HG02943 (cell line): ENCODE measurements around the gene CCDC71L.
A peak's percentile ranks its signal among the peaks of the same experiment; 100 is the strongest.
"Not testable (repeated sequence)": the region's sequence is repeated elsewhere in the genome, so short reads cannot be mapped to it uniquely, and the experiment has no call there.

Experiments used
- ATAC-seq: cut with Tn5 transposase; IDR thresholded peaks from one replicate; pipeline ENCODE4 v1.9.1; 2021; ENCODE audit warnings: mild to moderate bottlenecking, low read depth, moderate library complexity; ENCODE audit not compliant: unreplicated experiment

The CCDC71L gene

DNA sequence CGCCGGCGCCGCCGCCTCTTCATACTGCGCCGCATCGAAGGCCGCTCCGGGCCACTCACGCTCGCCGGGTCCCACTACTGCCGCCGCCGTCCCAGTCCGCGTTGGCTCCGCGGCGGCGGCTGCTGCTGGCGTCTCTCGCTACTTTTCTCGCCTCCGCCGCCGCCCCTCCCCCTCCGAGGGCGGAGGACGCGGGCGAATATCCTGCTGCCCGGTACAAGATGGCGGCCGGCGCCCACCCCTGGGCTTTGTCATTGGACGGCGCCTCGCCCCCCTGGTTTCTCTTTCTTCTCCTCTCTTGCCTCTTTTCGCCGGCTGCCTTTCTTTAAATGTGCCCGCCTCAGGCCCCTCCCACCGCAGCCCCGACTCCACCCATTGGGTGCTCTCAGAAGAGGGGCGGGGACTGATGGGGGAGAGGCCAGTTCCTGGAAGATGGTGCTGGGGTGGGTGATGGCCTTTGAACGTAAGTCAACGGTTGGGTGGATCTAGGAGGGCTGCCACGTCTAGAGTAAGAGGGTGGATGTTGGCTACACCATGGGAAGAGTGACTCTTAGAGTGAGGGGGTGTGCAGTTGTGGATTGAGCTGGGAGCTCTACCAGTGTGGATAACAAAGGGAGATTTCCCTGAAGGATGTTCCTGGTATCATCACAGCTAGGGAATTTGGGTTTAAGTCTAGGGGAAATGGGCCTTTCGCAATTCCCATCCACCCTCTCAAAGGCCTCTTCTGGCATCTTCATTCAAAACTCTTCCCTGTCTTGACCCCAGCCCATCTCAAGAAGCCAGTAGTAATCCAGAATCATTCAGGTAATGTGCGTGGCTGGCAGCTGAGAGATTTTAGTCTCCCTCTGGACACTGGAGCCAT, at the start of gene CCDC71L:
Gene CCDC71L (minus strand): TSS at position 297 of the 859 bp plus-strand sequence. CDS start 262 bp downstream, at position 35.
- ATAC-seq = peak; percentile 76

DNA sequence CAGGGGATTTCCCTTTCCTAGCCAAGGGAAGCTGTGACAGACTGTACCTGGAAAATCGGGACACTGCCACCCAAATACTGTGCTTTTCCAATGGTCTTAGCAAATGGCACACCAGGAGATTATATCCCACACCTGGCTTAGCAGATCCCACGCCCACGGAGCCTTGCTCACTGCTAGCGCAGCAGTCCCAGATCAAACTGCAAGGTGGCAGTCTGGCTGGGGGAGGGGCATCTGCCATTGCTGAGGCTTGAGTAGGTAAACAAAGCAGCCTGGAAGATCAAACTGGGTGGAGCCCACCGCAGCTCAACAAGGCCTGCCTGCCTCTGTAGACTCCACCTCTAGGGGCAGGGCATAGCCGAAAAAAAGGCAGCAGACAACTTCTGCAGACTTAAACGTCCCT, 48.6 kb upstream of the CCDC71L start:
- ATAC-seq = not testable (repeated sequence)

DNA sequence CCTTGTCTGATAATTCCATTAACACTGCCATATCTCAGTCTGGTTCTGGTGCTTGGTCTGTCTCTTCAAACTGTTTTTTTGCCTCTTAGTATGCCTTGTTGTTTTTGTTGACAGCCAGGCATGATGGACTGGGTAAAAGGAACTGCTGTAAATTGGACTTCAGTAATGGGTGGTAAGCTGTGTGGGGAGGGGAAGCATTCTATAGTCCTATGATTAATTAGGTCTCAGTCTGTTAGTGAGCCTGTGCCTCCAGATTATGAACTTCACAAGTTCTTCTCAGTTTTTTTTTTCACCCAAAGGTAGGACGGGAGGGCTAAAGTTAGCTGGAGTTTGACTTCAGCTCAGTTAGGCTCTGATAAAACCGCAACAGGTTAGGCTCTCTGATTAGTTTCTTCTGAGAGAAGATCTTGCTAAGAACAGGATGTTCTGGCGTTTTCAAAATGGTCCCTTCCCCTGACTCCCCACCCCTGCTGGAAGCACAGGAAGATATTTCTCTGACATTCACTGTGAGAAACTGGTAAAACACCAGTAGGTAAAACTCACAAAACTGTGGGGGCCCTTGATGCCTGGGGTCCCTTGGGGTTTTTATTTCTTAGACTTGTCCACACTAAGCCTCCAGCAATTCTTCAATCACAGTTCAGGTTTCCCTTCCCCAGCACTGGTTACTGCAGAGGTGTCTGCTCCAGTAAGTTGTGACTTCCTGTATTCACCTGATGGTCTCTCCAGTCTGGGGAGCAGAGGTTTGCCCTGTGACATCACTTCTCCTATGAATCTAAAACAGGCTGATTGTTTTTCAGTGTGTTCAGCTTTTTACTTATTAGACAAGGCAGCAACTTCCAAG, 43.3 kb upstream of the CCDC71L start:
- no peak for ATAC-seq

DNA sequence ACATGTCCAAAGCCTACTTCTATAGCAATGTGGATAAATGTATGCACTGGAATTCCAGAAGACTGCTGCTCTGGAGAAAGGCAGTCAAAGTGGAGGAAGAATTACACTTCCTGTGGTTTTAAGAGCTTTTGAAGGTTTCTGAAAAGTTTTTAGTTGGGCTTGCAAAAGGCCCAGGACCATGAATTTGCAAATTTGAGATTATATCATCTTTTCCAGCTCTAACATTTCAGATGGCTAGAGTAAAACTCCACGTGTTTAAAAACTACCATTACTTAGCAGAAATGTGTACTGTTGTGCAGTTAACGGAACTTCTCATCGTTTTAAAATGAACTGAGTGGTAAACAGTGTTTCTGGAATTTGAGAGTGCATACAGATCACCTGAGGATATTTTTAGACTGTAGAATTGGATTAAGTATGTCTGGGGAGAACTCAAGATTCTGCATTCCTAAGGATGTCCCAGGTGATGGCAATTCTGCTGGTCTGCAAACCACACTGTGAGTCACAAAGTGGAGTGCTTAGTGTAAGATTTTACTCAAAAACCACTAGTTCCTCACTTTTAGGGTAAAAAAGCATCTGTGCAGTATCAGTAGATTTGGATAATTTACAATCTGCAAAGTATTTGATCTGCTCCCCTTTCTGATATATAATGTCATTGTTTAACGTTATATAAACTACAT, 32.9 kb upstream of the CCDC71L start:
- ATAC-seq = no peak

DNA sequence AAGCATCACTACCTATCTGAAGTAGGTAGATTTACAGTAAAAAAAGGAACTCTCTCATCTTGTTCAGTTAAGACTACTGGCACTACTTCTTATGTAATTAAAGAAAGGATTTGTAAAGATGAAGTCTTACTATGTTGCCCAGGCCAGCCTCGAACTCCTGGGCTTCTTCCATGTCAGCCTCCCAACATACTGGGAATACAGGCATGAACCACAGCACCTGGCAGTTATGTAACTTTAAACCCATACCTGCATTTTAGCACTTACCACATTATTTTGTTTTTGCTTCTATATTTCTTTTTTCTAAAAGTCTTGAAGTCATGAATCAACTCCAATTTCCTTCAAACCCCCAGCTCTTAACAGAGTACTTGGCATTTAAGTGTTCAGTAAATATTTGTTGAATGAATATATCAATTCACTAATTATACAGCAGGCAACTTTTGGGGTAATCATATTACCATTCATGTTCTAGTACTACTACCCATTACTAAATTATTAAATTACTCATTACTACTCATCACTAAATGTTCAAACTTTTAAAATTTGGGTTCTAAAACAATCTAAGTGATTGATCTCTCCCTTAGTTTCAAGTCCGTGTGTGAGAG, 31.6 kb upstream of the CCDC71L start:
- no peak for ATAC-seq

DNA sequence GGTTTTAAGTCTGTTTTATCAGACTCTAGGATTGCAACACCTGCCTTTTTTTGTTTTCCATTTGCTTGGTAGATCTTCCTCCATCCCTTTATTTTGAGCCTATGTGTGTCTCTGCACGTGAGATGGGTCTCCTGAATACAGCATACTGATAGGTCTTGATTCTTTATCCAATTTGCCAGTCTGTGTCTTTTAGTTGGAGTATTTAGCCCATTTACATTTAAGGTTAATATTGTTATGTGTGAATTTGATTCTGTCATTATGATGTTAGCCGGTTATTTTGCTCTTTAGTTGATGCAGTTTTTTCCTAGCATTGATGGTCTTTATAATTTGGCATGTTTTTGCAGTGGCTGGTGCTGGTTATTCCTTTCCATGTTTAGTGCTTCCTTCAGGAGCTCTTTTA, 27.2 kb upstream of the CCDC71L start:
- not testable (repeated sequence) for ATAC-seq

DNA sequence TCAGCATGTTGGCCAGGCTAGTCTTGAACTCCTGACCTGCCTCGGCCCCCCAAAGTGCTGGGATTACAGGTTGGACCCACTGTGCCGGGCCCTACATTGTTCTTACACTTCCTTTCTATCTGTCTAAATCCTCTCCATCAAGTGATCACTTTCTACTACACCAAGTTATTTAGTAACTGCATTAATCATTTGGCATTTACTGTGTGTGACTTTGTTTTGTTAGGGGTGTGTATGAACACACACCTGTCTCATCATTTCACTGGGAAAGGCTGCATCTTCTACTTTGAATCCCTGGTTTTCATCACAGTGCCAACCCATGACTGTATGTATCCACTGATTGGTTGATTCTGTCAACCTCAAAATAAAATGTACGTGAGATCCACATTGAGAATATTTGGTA, 23.0 kb upstream of the CCDC71L start:
- no peak for ATAC-seq

DNA sequence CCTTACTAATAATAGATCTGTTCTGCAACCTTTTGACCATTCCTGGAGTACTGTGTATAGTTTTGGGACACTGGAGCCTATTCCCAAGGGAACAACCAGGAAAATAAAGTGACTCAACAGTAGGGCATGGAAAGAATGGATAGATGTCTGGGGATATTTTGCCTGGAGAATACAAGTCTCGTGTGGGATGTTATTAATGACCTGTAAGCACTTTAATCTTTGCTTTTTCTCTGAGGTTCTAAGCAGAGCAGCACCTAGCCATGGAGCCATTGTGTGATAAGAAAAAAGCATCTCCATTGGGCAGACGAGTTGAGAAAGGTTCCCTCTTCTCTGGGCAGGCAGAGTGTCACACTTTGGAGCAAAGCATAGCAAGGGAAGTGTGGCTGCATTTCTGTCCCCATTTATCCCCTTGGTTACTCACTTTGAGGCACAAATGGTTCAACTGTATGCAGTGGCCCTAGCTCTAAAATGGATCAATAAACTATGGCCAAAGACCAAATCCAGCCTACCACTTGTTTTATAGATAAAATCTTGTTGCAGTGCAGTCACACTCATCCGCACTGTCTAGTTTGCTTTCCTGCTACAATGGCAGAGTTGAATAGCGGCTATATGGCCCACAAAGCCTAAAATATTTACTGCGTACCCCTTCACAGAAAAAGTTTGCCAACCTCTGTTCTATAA, 21.0 kb upstream of the CCDC71L start:
- ATAC-seq = no peak

DNA sequence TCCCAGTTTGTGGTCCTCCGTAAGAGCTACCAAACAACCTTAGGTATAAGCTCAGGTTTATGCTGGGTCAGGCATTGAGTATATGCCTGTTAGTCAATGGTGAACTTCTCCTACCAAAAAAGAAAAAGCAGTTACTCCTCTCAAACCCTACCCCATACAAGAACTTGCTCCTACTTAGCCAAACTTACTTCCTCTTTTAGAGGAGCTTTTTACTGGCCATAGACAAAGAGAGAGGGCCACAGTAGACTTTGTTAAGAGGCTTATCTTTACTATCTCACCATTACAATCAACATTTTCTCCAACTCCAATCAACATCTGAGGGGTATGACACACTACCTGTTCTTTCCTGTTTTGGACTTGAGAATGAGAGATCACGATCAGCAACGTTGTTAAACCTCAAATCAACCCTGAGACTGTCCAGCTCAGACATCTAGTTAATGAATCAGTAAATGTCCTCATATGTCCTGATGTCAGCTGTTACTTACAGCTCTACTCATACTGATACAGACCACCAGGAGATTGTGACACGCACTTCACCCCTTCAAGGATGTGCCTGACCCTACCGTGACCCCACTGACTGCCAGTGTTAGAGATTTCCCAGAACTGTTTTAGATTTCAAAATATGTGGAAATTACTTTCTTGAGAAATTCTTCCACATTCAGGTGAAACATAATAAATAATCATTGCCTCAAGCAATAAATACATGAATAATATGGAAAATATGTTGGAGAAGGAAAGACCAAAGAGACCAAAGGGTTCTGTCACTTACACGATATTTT, 18.4 kb upstream of the CCDC71L start:
- no peak for ATAC-seq

DNA sequence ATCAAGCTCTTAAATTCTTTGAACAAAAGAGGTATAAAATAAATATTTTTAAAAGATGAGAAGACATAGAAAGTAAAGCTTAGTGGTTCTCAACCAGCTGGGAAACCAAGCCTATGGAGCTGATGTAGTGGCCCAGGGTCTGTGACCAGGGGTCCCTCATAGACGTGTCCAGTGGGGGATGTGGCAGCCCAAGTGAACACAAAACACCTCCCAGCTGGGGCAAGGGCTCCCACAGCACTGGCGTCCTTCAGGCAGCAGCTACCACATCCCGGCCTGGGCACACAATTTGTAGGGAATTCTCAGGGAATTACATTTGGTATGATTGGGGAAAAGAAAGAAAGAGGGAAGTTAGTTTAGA, 17.8 kb upstream of the CCDC71L start:
- no peak for ATAC-seq

DNA sequence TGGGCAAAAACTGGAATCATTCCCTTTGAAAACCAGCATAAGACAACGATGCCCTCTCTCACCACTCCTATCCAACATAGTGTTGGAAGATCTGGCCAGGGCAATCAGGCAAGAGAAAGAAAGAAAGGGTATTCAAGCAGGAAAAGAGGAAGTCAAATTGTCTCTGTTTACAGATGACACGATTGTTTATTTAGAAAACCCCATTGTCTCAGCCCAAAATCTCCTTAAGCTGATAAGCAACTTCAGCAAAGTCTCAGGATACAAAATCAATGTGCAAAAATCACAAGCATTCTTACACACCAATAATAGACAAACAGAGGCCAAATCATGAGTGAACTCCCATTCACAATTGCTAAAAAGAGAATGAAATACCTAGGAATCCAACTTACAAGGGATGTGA, 15.5 kb upstream of the CCDC71L start:
- not testable (repeated sequence) for ATAC-seq

DNA sequence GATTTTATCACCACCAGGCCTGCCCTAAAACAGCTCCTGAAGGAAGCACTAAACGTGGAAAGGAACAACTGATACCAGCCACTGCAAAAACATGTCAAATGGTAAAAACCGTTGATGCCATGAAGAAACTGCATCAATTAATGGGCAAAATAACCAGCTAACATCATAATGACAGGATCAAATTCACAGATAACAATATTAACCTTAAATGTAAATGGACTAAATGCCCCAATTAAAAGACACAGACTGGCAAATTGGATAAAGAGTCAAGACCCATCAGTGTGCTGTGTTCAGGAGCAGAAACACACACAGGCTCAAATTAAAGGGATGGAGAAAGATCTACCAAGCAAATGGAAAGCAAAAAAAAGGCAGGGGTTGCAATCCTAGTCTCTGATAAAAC, 12.7 kb upstream of the CCDC71L start:
- ATAC-seq = not testable (repeated sequence)

DNA sequence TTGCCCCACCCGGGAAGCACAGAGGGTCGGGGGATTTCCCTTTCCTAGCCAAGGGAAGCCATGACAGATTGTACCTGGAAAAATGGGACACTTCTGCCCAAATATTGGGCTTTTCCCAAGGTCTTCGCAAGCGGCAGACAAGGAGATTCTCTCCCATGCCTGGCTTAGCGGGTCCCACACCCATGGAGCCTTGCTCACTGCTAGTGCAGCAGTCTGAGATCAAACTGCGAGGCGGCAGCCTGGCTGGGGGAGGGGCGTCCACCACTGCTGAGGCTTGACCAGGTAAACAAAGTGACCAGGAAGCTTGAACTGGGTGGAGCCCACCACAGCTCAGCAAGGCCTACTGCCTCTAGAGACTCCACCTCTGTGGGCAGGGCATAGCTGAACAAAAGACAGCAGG, 11.0 kb upstream of the CCDC71L start:
- ATAC-seq = not testable (repeated sequence)

DNA sequence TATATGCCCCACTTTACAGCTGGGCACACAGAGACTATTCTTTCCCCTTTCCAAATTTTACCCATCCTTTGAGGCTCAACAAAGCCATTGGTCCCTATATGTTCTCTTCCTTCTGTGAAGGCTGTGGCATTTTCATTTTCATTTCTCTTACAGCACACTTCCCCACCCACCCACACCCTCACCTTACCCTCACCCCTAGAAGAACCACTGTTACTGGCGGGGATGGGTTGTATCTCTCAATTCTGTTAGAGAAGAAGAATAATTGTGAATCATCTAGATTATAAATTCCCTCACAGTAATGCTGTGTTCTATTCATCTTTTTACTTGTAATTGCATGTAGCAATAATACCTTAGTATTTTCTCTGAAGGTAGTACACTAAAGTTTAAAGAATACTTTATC, 10.2 kb upstream of the CCDC71L start:
- ATAC-seq = no peak

DNA sequence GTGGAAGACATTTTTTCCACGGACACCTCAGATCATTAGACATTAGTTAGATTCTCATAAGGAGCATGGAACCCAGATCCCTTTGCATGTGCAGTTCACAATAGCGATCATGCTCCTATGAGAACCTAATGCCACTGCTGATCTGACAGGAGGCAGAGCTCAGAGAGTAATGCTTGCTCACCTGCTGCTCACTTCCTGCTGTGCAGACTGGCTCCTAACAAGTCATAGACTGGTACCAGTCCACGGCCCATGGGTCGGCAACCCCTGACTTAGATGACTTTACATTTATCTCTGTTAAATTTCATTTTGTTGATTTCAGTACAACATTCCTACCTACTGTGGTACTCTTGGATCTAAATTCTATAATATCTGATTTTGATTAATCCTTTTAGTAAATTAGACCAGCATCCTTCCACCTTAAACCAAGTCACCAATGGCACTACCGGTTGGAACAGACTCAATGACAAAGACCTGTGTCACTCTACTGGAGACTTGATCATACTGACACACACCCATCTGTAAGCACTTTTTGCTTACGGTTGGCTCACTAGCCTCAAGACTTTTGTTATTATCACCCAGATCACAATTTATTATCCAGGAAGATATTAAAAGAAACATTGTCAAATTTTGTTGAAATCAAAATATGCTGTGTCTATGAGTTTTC, 8.0 kb upstream of the CCDC71L start:
- ATAC-seq = no peak

DNA sequence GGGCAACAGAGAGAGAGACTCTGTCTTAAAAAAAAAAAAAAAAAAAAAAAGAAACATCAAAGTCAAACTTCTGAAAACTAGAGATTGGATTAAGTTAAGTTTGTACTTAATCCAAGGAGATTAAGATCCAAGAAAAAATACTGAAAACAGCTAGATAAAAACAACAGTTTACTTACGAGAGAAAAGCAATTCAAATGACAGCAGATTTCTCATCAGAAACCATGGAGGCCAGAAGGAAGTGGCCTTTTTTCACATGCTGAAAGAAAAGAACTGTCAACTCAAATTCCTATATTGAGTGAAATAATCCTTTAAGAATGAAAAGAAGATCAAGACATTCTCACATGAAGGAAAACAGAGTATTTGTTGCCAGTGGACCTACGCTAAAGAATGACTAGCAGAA, 5.4 kb upstream of the CCDC71L start:
- ATAC-seq = no peak

DNA sequence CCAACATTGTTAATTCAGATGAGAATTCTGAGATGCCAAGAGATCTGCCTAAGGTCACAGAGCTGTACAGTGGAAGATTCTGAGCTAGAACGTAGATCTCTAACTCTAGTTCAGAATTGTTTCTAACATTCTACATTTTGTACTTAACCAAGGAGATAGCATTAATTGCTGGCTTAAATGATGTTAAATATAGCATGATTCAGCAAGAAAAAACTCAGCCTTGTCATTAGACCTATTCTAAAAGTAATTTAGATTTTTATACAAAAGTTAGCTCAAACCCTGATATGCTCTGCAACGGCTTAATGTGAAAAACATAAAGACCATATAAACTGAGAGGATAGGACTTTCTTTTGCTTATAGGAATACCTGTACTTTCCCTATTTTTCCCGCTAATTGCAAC, 3.4 kb upstream of the CCDC71L start:
- ATAC-seq = no peak

DNA sequence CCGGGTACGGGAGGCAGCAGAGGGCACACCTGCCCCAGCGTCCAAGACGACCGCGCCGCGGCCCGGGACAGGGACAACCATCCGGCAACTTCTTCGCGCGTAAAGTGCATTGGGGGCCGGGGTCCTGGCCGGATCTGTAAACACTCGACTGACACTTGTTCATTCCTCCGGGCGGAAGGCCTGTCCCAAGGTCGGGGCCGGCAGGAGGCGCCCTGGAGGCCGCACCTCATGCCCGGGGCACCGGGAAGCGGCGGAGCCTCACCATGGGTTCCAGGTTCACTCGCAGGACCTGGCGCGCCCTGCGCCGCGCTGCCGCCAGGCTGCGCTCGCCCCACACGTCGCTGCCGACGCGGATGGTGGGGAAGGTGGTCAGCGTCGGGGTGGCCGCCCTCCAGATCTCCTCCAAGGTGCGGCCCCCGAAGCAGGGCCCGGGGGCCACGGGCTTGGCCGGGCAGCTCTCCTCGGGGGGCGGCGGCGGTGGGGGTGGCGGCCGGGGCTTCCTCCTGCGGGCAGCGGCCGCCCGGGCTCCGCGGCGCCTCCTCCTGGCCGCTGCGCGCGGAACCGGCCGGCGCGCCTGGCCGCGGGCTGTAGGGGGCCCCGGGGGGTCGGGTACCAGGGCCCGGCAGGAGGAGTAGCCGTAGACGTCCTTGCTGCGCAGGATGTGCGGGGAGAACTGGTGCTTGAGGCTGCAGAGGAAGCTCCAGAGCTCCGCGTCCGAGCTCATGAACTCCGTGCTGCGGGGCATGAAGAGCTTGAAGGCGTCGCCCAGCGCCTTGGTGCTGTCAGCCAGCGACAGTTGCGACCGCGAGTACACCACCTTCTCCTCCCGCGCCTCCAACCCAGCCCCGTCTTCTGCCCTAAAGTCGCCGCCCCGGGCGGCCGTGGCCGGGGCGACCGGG, 746 bp downstream of the CCDC71L start:
- ATAC-seq = peak; percentile 60
